ENCODE data around the gene XK.
"Not testable (repeated sequence)": the region's sequence is repeated elsewhere in the genome, so short reads cannot be mapped to it uniquely, and the experiment has no call there.

XK gene

DNA sequence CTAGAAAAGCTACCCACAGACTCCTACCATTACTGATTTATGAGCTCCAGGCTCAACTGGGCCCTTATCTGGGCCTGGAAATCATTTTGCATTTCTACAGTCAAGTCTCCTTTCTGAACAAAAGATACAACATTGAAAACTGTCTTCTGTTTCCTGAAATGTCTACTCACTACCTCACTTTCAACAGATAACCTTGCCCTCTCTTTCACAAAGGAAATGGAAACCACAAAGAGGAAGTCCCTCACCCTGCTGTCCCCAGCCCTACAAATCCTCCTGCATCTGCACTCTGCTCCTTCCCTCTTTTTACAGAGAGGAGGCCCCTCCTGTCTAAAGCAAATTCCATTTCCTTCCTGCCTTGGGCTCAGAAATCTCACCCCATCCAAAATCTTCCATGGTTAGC is 69.4 kb downstream of the XK start:
- DNase-seq (ENCODE audit: low read depth): no peak

DNA sequence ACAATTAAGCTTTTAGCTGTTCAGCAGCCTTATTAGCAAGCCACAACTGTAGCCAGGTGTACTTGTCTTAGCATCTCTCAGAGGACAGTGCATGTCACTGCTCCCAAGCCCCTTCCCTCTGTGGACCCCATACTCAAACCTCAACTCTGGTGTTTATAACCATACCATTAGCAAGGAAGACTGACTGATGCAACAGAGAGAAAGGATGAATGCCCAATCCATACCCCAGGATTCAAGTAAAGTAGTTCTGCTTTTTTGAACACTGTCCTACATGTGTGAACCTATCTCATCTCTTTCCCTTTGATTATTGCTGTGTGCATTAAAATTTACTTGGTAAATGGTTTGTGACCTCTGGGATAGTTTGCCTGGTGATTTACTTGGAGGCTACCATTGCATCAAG is 71.5 kb downstream of the XK start:
- no peak for DNase-seq (ENCODE audit: low read depth)

- no peak for DNase-seq (ENCODE audit: low read depth)
Observed at GRCh38 chrX:37759351-37759750, 73.8 kb downstream of the XK start.

DNA sequence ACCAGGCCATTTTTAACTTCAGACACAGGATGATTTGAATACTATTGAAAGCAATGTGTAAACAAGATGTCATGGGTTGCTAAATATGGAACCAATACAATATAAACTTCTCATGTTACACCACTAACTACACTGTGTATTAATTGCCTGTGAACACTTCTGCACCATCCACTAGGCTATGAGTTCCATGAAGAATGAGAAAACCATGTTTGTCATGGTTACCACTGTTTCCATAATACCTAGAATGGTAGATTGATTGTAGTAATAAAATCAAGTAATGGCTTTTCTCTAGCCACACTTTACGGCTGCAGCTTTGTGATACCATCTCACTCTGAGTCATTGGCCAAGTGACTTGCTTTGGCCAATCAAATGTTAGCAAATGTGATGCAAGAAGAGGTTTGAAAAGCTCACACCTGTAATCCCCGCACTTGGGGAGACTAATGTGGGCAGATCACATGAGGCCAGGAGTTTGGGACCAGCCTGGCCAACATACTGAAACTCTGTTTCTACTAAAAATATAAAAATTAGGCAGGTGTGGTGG is 74.4 kb downstream of the XK start:
- no peak for DNase-seq (ENCODE audit: low read depth)

- DNase-seq (ENCODE audit: low read depth): no peak
Observed at GRCh38 chrX:37763400-37763799, 77.8 kb downstream of the XK start.

DNA sequence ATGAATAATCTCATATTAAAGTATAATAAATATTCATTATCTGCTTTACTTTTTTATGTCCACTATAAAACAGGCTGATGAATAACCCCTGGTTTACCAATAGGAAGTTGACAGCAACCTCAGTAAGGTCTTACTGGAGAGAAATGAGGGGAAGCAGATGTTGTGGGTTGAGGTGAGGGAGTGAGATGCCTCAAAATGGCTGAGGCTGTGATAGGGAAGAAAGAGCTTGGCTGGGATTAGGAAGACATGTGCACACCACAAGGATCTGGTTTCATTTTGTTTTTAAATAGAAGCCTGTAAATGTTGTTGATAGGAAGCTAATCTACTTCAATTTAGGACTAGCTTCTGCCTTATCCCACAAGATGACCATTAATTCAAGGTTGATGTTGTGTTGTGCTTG is 79.9 kb downstream of the XK start:
- DNase-seq (ENCODE audit: low read depth): no peak

- no peak for DNase-seq (ENCODE audit: low read depth)
Observed at GRCh38 chrX:37767430-37767829, 81.8 kb downstream of the XK start.

GRCh38 chrX:37768866-37769265 is 83.3 kb downstream of the XK start:
- DNase-seq (ENCODE audit: low read depth): not testable (repeated sequence)

GRCh38 chrX:37776283-37776986 is 90.8 kb downstream of the XK start:
- no peak for DNase-seq (ENCODE audit: low read depth)

DNA sequence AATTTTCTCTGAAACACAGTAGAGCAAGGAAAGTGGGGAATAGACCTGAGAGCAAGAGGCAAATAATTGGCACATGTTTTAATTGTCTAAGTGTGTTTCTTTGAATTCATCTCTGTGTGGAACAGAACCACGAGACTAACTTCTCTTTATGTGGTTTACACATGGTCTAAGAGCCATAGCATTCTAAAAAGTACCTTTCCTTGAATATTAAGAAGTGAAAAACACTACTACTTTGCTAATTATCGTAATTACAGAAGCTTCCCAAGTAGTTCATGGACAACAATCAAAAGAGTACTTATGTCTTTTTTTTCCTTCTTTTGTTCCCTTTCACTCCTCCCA is 91.4 kb downstream of the XK start:
- no peak for DNase-seq (ENCODE audit: low read depth)

GRCh38 chrX:37779857-37780256 is 94.3 kb downstream of the XK start, which contains the start of gene CYBB:
Gene CYBB (plus strand): TSS chrX:37780059. CDS start chrX:37780078, 19 bp downstream.
- DNase-seq (ENCODE audit: low read depth): no peak

DNA sequence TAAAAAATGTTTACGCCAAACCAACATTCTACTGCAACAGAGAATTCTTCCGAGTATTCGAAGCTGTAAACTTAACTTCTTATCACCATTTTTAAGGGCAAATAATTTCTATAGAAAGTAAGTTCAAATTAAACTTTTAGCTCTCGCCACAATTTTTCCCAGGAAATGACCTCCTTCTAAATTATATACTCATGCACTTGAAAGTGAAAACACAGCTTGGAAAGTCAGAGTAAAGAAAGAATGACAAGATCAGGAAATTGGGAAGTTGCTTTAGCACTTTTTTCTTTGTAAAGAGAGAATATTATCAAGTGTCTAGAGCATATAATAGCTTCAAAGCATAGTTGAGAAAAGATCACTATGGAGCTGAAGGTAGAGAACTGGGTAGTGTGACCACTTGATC is 95.5 kb downstream of the XK start:
- no peak for DNase-seq (ENCODE audit: low read depth)

Measured in T follicular helper cell (primary cell).